CD4-positive, alpha-beta T cell treated with Interferon alpha-2 for 1 hour (primary cell): Measurements from ENCODE around the gene TOMM7.
"Not testable (repeated sequence)": the region's sequence is repeated elsewhere in the genome, so short reads cannot be mapped to it uniquely, and the experiment has no call there.

Experiments
- DNase-seq, 2 donors: peaks; one replicate each; pipeline ENCODE4 v3.0.0-alpha.2; 2020 to 2022

TOMM7 gene

DNA sequence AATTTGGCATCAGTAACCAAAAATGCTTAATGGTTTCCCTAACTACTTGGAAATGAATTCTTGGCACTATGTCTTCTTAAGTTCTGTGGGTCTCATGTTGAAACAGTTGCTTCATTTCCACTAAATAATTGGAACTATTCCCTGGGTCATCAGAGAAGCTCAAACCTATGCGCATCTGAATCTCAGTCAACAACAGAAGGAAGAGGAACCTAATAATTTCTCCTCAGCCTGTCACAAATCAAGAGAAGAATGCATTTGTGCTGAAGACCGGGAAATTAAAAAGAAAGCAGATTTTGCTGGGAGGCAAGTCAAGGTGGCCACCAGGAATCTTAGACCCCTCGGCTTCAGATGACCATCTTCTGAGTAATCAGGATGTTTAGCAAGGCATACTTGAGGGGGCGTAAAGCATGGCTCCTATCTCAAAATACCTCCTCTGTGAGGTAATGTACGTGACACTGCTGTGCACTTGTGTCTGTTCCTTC, 41.4 kb downstream of the TOMM7 start:
- DNase-seq: no peak

DNA sequence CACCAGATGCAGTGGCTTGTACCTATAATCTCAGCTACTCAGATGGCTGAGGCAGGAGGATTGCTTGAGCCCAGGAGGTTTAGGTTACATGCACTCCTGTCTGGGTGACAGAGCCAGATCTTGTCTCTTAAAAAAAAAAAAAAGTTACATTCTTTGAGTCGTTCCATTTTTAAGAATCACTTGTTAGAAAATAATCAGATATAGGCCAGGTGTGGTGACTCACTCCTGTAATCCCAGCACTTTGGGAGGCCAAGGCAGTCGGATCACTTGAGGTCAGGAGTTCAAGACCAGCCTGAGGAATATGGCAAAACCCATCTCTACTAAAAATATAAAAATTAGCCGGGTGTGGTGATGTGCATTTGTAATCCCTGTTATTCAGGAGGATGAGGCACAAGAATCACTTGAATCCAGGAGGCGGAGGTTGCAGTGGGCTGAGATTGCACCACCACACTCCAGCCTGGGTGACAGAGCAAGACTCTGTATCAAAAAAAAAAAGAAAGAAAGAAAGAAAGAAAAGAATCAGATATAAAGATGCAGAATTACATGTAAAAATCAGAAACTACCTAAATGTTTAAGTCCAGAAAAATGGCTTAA, 42.8 kb downstream of the TOMM7 start:
- not testable (repeated sequence) for DNase-seq

DNA sequence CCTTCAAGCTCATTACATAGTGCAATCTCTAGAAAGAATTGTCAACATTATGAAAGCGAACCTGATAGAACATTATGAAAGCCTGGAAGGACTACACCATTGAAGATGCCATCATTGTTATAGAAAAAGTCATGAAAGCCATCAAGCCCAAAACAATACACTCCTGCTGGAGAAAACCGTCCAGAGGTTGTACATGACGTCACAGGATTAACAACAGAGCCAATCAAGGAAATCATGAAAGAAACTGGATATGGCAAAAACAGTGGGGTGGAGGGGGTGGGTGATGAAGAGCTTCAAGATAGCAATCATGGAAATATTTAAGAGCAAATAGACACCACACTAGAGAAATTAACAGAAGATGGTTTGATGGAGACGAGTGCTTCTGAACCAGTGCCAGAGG, 45.7 kb downstream of the TOMM7 start:
- DNase-seq: no peak

DNA sequence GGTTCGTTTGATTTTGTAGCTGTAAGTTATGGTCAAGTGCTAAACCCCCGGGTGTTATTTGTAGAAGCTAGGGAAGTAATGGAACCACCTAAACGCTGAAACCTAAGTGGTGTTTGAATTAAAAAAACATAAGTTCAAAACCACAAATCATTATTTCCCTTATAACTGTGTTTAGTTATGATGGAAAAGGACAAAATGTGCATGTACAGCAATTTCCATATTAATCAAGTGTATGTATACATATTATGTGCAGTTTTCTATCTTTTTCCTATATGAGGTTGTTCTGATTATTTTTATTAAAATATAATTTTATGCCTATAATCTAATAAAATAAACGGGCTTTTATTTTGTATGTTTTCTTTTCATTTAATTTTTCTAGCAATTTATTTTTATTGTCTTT, 49.8 kb downstream of the TOMM7 start:
- DNase-seq: no peak

DNA sequence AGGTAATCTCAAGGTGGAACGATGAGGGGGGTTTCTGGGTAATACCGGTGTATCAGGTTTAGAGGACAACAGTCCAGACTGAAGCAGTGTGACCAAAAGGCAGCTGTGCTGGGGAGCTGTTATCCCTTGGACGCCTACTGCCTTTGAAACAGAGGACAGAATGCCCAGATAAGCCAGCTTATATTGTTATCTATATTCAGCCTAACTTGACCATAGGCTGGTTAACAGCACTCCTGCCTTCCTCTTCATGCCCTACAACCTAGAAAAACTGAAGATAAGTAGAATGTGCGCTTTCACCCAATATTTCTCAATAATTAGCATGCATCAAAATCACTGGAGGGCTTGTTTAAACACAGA, 50.8 kb downstream of the TOMM7 start:
- DNase-seq: no peak

DNA sequence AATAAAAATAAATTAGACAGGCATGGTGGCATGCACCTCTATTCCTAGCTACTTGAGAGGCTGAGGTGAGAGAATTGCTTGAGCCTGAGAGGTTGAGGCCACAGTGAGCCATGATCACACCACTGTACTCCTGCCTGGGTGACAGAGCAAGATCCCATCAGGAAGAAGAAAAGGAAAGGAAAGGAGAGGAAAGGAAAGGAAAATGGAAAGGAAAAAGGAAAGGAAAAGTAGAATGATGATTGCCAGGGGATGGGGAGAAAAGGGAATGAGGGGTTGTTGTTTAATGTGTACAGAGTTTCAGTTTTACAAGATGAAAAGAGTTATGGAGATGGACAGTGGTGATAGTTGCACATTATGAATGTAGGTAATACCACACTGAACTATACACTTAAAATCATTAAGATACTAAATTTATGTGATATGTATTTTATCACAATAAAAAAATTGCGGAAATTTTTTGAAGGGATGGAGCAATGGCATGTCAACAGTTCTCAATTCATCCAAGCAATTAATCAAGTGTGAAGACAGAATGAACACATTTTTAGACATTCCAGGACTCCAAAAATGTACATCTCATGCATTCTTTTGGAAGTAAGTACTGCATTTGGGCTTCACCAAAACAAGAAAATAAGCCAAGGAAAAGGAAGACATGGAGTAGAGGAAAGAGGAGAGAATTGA, 51.3 kb downstream of the TOMM7 start:
- no peak for DNase-seq

DNA sequence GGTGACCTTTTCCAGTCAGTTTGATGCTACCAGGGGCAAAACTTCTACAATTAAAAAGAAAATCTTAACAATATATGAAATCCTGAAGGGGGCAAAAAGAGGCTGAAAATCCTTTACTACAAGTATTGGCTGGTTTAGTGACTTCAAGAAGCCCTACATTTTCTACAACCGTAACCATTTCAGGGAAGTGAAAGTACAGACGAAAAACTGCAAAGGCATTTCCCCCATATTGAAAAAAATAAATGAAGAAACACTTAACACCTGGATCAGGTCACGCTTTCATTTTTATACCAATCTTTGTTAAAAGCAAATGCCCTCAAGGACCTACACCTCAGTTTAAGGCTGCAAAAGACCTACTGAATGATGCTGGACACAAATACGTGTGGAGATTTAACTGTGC, 57.0 kb downstream of the TOMM7 start:
- DNase-seq: no peak
